ENCODE results near the gene BCAR3.
"Not testable (repeated sequence)": the region's sequence is repeated elsewhere in the genome, so short reads cannot be mapped to it uniquely, and the experiment has no call there.

BCAR3 gene

DNA sequence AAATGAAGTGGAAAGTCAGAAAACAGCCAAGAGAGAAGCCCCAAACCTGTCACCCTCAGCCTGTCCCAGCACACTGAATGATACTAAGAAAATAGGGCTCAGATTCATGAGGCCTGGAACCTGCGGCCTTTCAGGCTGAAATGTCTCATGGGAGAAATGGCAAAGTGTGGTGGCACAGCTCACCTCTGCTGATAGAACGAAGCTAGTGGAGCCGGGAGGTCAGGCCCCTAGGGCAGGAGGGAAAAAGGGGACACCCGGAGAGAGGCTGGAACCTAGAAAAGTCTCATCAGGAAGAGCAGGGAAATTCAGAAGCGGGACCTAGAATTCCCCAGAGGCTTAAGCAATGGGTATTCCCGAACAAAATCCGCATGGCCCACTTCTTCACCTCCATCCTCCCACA is 107.1 kb downstream of the BCAR3 start:
- no peak for ATAC-seq

DNA sequence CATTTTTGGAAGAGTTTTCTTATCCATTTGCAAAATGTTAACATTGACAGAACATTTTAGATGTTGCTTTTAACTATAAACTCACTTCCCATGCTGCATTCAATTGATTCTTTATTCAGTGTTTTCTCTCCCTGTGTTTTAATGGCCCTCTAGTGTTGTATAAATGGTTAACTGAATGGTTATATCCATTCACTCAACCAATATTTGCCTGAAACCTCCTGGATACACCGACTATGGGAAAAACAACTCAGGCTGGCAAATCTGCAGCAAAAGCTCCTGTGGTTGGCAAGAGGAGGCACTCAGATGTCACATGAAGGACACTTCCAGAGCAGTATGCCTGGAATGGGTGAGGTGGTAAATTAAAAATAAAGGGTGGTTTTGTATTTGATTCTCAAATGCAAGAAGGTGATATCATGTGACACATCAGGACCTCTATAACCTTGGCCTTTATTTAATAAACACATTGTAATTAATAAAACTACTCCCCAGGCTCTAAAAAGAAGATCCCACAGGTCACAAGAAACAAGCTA is 107.6 kb downstream of the BCAR3 start:
- no peak for ATAC-seq

DNA sequence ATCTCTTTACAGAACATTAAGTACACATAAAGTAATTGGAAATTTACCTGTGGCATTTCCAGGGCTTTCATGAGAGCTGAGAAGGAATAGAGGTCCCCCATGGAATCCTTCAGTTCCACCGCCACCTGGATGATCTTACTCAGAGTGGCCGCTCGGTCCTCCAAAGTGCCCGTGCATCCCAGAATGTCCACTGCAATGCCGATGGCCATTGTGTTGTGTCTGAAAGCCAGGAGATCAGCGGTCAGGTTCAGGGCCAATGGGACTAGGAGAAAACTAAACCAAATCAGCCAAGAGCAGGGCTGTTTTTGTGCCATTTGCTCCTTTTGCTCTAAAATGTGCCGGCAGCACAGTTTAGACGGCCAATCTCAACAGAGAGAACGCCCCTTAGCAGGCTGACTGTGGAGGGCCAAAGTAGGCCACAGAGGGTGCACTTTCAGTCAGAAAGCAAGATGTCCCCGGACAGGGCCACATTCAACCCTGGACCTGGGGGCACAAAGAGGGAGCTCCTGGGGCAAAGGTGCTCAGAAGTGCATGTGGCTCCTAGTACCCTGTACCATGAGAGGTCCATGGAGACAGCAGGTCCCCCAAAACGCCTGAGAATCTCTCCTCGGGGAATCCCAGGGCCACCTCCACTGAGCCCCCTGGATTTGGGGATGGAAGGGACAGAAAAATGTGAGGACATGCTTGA is 109.9 kb downstream of the BCAR3 start:
- no peak for ATAC-seq

DNA sequence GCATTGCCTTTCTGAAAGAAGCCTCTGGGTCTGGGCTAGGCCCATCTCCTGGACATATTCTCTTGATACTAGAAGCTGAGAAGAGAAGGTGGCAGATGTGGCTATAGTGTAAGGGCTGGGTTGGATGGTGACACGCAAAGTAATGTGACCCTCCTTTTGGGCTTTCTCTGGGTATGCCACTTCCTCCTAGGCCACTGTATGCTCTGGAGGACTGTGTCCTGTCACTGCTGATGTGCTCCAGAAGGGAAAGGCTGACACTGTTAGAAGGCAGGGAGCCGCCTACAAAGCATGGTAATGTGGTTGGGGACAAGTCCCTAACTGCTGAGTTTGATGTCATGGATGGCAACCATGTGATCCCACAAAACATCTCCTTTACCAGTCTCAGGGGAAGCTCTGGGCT is 112.1 kb downstream of the BCAR3 start:
- no peak for ATAC-seq

DNA sequence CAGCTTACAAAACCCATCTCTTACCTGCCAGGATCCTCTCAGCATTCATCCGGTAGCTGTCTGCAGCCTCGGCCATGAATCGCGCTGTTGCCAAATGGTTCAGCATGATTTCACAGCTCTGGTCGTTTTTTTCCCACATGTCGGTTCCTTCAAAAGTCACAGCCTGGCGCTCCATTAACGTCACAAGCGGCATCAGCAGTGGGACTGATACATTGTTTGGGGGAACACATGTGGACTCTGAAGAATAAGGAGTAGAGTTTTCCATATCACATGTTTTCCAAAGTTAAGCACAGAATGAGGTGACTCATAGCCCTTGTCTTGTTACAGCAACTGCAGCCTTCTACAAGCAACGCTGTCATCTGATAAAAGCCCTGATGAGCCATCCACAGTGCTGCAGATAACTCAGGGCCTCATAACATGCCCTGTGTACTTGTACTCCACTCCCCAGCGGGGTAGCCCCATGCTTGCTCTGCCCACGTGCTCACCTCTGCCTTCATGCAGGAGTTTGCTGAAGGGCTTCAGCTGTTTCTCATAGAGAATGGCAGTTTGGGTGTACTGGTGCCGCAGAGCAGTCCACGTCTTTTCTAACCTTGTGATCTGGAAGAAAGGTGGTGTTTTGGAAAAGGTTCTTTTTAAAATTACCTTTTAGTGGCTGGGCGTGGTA is 114.2 kb downstream of the BCAR3 start:
- ATAC-seq: peak in 1 of 2 donors; percentile 17

DNA sequence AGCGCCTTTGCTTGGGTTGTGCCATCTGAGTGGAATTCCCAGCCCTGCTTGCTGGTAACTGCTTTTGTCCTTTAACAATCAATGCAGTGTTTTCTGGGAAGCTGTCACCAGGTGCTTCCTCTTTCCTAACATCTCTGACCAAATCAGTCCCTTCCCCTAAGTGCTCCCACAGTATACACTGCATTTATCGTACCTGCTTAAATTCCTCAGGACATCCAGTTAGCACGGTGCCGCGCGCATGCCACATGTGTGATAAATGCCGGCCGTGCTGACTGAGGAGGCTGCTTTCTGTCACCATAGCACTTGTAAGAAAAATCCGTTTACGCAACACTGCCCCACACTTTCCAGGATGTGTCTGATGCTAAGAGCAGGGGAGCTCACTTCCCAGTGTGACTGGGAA is 115.4 kb downstream of the BCAR3 start:
- no peak for ATAC-seq

DNA sequence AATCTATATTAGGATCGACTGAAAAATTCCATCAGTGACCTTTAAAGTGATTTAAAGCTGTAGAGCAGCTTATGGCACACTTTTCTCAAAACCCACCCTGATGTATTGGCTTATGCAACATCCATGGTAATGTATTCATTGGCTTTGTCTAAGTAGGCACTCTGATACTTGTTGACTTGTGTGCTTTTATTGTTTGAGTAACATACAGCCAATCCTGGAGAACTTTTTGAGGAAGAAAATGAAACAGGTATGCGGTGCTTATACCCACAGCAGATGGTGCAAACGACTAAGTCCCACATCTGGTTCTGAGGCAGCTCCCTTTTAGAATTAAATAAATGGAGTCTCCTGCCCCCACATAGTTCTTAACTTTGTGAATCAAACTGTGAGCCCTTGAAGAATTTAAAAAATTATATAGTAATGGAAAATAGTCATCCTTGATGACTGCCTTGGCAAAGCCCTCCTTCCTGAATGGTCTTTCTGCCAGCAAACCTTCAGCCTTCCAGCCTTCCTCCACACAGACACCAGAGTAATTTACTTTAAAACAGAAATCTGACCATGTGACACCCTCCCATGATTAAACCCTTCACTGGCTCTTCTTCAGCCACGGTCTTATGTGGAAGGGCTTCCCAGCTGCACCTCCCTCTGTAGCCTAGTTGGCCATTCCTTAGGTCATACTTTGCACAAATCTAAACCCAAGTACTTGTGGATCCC is 116.0 kb downstream of the BCAR3 start:
- ATAC-seq: no peak

DNA sequence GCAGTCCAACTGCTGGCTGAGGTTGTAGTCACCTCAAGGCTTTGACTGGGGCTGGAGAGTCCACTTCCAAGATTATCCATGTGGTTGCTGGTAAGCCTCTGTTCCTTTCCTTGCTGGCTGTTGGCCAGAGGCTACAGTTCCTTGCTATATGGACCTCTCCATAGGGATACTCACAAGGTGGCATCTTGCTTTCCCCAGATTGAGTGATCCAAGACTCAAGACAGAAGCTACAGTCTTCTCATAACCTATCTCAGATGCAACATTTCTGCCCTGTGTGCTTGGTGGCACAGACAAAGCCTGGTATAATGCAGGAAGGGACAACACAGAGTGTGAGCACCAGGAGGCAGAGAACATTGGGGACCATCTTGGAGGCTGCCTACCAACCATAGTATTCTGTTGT is 121.9 kb downstream of the BCAR3 start:
- no peak for ATAC-seq

DNA sequence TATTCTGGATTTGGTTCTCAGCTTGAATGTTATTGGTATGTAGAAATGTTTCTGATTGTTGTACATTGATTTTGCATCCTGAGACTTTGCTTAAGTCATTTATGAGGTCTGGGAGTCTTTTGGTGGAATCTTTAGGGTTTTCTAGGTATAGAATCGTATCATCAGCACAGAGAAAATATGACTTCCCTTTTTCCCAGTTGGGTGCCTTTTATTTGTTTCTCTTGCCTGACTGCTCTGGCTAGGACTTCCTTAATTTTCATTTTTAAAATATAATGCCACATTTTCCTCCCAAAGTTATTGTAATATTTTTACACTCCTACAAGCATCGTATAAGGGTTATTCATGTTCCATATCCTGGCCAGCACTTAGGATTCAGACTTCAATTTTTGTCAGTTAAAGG is 122.6 kb downstream of the BCAR3 start:
- no peak for ATAC-seq

DNA sequence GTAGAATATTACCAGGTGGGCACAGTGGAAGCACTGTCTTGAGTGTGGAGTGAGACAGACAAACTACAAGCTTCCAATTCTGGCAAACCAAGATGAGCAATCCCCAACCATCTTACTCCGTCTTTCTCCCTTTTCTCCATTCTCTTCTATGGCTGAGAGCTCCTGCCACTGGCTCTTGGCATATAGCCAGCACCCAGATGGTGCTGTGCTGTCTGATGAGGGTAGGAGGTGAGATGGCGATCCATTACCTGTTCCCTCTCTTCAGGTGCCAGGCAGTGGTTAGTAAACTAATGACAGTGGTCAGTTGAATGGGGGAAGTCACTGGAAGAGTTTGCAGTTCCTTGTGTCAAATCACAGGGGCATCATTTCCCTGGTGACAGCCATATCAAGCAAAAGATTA is 125.3 kb downstream of the BCAR3 start:
- no peak for ATAC-seq

DNA sequence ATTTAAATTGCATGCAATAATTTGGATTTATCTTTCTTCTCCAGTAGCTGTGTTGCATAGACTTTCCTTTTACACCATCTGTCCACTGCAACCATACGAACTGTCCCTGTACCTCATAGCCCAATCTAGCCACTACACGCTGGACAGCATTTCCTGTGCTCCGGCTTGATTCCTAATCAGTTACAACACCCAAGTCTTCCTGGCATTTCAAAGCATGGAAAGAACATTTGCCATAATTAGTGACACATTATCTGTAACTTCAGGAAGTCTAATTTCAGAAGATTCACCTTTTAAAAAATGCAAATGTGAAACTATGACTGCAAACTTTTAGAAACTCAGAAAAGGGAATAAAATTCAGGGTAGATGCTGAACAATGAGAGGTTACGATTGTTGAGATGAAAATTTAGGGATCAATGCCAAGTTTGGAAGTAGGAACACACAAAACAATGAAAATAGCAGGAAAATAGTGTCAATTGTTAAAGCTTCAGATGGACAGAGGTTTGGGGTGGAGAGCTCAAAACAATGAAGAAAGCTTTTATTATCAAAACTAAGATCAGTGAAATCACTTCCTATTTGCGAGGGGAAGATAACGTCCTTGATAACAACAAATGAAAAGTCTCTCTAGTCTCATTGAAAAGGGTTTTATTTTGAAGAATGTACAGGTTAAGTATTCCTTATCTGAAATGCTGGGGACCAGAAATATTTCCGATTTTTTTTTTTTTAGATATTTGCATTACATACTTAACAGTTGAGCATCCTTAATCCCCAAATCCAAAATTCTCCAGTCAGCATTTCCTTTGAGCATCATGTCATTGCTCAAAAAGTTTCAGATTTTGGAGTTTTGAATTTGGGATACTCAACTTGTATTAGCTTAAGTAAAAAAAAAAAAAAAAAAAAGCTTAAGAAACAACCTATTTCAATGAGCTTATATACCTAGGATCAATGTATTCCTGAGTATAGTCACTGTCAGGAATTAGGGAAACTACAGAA is 126.5 kb downstream of the BCAR3 start:
- no peak for ATAC-seq

DNA sequence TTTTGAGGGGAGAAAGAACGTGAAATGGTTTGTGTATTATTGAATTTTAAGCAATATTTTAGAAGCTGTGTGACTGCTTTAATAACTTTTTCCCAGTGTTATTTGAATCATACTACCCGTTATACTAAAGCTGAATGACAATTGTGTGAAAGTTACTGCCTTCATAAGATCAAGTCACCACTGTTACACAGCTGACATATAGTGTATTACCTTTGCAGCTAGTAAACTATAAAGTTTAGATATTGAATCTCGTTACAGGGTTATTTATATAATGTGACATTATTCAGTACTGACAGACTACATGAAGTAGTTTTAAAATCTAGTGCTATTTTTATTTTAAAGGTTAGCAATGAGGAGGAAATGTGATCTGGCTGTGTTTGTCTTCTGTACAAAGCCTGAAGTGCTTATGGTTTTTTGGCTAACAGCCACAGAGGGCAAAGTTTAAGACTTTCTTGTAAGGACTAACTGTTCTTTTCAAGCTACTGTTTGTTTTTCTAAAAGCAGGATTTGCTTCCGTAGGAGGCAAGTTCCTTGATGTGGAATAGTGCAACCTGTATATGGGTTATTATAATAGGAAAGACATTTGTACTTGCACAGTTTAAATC is 127.6 kb downstream of the BCAR3 start:
- ATAC-seq: not testable (repeated sequence)

DNA sequence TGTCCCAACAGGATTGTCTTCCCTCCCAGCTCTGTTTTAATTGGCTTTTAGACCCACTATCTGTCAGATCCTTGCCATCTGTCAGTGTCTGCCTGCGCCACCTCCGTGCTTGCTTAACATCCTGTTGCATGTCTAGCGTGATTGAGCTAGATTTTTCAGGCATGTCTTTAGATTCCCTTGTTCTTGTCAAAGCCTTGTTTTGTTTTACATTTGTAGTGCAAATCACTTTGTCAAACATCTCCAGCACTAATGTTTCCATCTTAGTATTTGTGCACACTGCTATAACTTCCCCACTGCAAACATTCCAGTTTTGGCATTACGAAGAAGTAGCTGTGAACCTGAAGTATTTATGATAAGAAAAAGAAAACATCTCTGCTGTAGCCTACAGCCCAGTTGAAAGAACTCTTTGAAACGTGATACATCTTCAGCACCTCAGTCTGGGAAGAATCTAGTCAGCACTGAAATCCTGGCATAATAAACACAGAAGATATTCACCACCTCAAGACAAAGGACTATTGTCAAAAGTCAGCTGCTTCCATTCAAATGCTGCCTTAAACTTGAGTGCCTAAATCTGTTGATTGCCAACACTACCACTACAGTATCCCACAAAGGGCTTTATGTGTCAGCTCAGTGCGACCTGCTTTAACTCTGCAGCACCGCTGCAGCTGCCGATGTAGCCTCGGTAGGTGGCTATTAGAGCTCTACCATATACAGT is 128.7 kb downstream of the BCAR3 start:
- no peak for ATAC-seq

DNA sequence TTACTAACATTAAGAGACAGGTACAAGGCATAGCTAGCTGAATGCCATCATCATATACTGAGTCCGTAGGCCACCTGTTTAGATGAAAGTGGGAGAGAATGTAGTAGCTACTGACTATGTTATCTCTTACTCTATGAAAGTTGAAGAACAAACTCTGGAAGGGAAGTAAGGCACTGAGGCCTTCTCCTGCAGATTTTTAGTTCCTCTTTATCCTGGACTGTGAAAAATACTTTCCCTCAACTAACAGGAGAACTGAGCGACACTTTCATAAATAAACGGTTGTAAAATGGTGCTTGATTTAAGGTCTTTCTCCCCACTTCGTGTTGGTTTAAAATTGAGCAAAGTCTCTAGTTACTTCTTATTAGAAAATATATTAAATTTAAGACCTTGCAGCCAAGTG is 131.8 kb downstream of the BCAR3 start:
- ATAC-seq: no peak

DNA sequence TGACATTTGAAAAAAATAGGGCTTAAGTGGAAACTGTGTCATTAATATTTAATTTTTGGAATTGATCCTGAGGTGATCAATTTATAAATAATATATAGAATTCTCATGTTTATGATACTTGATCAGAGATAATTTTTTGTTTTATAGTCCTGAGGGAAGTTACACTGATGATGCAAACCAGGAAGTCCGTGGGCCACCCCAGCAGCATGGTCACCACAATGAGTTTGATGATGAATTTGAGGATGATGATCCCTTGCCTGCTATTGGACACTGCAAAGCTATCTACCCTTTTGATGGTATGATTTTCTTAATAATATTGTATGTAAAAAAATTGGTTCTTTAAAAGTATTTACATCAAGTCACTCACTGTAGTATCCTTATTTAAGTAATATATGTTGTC is 132.5 kb downstream of the BCAR3 start:
- ATAC-seq: no peak

DNA sequence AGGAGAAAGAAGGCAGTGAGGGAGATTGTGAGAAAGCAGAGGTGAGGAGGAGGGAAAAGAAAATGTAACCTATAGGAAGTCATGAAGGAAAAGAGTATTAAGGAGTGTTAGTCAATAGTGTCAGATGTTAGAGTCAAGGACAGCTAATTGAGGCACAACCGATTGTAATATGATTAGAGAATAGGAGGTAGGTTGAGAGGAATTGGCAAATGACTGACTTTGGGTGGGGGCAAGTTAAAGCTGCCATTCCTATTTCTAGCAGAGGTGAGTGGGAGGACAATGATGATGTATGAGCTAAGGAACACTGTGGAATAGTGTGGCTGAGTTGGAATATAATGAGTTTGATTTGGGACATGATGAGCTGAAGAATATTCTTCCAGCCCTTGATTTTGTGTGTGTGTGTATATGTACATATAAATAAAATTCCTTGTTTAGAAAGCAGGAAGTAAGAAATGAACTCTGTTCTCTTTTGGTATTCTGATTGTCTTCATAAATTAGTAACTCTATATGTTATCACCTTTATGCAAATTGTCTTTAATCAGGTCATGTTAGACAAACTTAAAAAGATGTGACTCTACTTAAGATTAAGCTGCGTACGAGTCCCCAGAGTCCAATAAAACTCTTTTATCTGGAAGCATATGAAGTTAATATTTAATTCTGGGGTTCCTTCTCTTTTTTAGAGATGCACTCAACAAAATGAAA is 135.3 kb downstream of the BCAR3 start:
- no peak for ATAC-seq

DNA sequence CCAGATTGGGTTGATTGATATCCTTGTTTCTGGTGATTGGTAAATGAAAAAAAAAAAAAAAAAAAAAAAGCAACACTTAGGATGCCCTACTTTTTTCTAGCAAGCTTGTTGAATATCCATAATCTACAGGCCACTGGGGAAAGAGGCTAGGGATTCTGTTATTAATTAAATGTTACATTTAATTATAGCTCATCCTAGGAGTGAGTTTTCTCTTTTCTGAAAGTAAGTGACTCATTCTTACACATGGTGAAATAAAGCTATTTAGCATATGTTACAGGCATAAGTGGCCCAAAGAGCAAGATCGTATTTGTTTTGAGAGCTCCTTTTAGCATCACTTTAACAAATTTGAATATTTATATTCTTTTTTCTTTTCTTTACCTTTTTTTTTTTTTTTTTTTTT is 139.2 kb downstream of the BCAR3 start:
- no peak for ATAC-seq

DNA sequence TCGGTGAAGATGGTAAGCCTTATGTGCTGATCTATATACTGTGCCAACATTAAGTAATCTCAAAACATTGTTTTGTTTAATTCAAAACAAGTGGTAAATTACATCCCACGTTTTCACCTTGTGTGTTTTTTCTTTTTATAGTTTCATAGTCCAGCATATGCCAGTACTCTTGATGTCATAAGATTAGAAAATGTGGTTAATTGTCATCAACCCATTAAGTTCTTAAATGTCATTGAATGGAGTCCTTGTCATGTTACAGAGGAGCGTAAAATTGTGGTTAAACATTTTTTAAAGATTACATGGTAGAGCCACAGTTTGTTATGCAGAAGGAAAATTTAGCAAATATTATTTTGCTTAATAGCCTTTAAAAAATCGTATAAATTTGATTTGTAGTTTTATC is 140.6 kb downstream of the BCAR3 start:
- ATAC-seq: no peak

DNA sequence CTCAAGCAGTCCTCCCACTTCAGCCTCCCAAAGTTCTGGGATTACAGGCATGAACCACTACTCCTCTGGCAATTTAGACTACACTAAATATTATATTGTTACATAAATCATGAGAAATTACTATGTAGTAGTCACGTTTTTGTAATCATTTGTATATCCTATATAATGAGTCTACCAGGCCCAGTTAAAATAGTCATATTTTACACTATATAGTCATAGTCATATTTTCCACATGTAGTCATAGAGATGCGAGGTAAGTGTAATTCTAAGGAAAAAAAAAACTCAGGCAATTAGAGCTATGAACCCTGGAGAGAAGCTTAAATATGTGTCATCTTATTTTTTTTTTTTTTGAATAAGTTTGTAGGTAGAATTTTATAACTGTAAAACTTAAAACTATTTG is 143.7 kb downstream of the BCAR3 start:
- ATAC-seq: peak; percentile 55 to 69

DNA sequence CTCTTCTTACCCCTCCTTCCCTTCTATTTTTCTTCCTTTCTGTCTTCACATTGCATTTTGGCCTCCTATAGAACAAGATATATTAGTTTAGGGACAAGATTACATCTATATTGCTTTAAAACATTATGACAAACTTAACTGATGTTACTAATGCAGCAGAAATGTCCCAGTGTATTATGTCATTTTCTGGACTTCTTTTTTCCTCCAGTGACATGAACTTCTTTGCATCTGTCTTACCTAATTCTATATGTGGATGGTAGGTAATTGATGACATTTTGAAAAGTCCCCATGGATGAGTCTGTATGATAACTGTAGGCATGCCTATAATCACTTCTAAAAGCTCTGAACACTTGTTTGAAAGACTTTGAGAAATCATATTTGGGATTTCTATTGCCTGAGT is 144.2 kb downstream of the BCAR3 start:
- no peak for ATAC-seq

DNA sequence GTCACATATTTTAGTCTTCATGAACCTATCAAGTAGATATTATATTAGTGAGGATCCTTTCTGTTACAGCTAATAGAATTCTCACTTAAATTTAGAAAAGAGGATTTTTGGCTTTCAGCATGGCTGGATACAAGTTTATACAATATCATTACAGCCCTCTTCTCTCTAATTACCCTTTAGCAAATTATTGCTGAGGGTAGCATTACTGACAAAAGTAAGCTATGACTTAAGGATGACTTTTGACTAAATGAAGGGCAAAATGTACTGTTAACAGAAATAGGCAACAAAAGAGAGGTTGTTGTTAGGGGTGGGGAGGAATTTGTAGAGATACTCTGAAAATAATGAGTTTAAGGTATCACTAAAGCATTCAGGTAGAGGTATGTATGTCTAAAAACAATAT is 148.0 kb downstream of the BCAR3 start:
- ATAC-seq: no peak

All from activated CD4-positive, CD25-positive, alpha-beta regulatory T cell treated with anti-CD3 and anti-CD28 coated beads, Interleukin-2, amount 50 U/mL, for 24 hours (primary cell).